GM21526 (cell line): Measurements from ENCODE around the gene CDH4.

Experiments used
- ATAC-seq: cut with Tn5 transposase; IDR thresholded peaks from one replicate; pipeline ENCODE4 v1.9.1; 2021; ENCODE audit warnings: moderate library complexity; ENCODE audit not compliant: unreplicated experiment, low FRiP score

CDH4 gene

GRCh38 chr20:61765081-61765870 is 513.2 kb downstream of the CDH4 start:
- no peak for ATAC-seq

- ATAC-seq = no peak
Measured at GRCh38 chr20:61765871-61766654, 514.0 kb downstream of the CDH4 start.

GRCh38 chr20:61766921-61767610 is 515.0 kb downstream of the CDH4 start:
- ATAC-seq = no peak

- ATAC-seq = no peak
Measured at GRCh38 chr20:61767761-61768494, 515.9 kb downstream of the CDH4 start.

GRCh38 chr20:61768571-61769285 is 516.7 kb downstream of the CDH4 start:
- no peak for ATAC-seq

GRCh38 chr20:61769286-61769832 is 517.3 kb downstream of the CDH4 start:
- ATAC-seq = no peak

- no peak for ATAC-seq
Measured at GRCh38 chr20:61770113-61770585, 518.1 kb downstream of the CDH4 start.

GRCh38 chr20:61771805-61772350 is 519.8 kb downstream of the CDH4 start:
- ATAC-seq = no peak

GRCh38 chr20:61772828-61773631 is 521.0 kb downstream of the CDH4 start:
- ATAC-seq = no peak

GRCh38 chr20:61773926-61774587 is 522.0 kb downstream of the CDH4 start:
- no peak for ATAC-seq

GRCh38 chr20:61775423-61775822 is 523.4 kb downstream of the CDH4 start:
- no peak for ATAC-seq

GRCh38 chr20:61776491-61777075 is 524.5 kb downstream of the CDH4 start:
- no peak for ATAC-seq

- ATAC-seq = no peak
Measured at GRCh38 chr20:61777773-61778494, 525.9 kb downstream of the CDH4 start.

- ATAC-seq = no peak
Measured at GRCh38 chr20:61778495-61778863, 526.4 kb downstream of the CDH4 start.

- no peak for ATAC-seq
Measured at GRCh38 chr20:61779176-61779965, 527.3 kb downstream of the CDH4 start.

GRCh38 chr20:61780066-61780465 is 528.0 kb downstream of the CDH4 start:
- ATAC-seq = no peak
